GM12878 (cell line): ENCODE data around the gene RNF11. TPM values are rescaled to one million over a fixed set of nuclear protein-coding genes. Genes with fewer than 3 reads are reported as not detected.

Experiments used
- CHD2 ChIP-seq: IDR thresholded peaks from 2 replicates; pipeline ENCODE4 v1.6.1; 2011; ENCODE audit warnings: low read depth, low read length, improper control_type of control experiment, borderline replicate concordance
- ELK1 ChIP-seq: IDR thresholded peaks from 2 replicates; pipeline ENCODE4 v1.6.1; 2012; ENCODE audit warnings: low read depth, low read length, improper control_type of control experiment
- MEF2B ChIP-seq: fragments of 450-650 bp; IDR thresholded peaks from 2 replicates; pipeline ENCODE4 v1.6.1; 2018; ENCODE audit warnings: mild to moderate bottlenecking, moderate library complexity; ENCODE audit not compliant: partially characterized antibody, poor library complexity, severe bottlenecking
- PRDM15 ChIP-seq: fragments of 450-650 bp; formaldehyde crosslinking; IDR thresholded peaks from 2 replicates; pipeline ENCODE4 v1.4.0; 2020; ENCODE audit warnings: mild to moderate bottlenecking, moderate library complexity
- RCOR1 ChIP-seq: conservative IDR thresholded peaks from 2 replicates; pipeline ENCODE4 v1.6.1; 2012; ENCODE audit warnings: low read depth, low read length, improper control_type of control experiment
- SIX5 ChIP-seq: IDR thresholded peaks from 2 replicates; pipeline ENCODE4 v1.6.1; 2011; ENCODE audit warnings: mild to moderate bottlenecking, low read depth, low read length, moderate library complexity; ENCODE audit not compliant: severe bottlenecking
- SMAD5 ChIP-seq: IDR thresholded peaks from 2 replicates; pipeline ENCODE4 v1.6.1; 2016; ENCODE audit warnings: antibody characterized with exemption, low read depth
- SUZ12 ChIP-seq: fragments of 200-600 bp; sonication (generic); IDR thresholded peaks from one replicate; pipeline ENCODE4 v1.6.1; 2018; ENCODE audit warnings: antibody characterized with exemption, mild to moderate bottlenecking; ENCODE audit not compliant: unreplicated experiment
- ZBTB33 ChIP-seq: fragments of 450-650 bp; IDR thresholded peaks from 2 replicates; pipeline ENCODE4 v1.6.1; 2017; ENCODE audit warnings: mild to moderate bottlenecking
- ZNF592 ChIP-seq: fragments of 450-650 bp; IDR thresholded peaks from 2 replicates; pipeline ENCODE4 v1.6.1; 2017; ENCODE audit warnings: mild to moderate bottlenecking, moderate library complexity
- polyA plus RNA-seq, 11 experiments: library from polyadenylated mRNA; depleted of rRNA in 4 of 11; unstranded in 6 of 11; stranded (reverse) in 5 of 11; fragments of >200 nt; fragmentation: Nextera tagmentation in 4 of 11; fragmentation: Illumina TruSeq in 1 of 11; extraction: Ambion mirVana in 4 of 11; extraction: Trizol in 1 of 11; gene quantifications; 1 replicate in 1 of 11; 2 replicates in 10 of 11; pipeline versions ENCODE4 v1.2.1 to v1.2.3, GENCODE V29; 2011 to 2016; ENCODE audit warnings: inconsistent platforms in 2 of 11, missing spikeins in 2 of 11, low read depth in 1 of 11
- total RNA-seq, 4 experiments: library from RNA; depleted of rRNA in 3 of 4; stranded (reverse); fragments of >200 nt in 3 of 4; fragmentation: Illumina TruSeq in 1 of 4; extraction: Trizol in 1 of 4; gene quantifications; 2 replicates each; pipeline versions ENCODE4 v1.2.1 to v1.2.3, GENCODE V29; 2013 to 2021
- TF ChIP-seq, protein P1 (sequence below): fragments of 450-650 bp; IDR thresholded peaks from 2 replicates; pipeline ENCODE4 v1.6.1; 2017; ENCODE audit warnings: borderline replicate concordance
- TF ChIP-seq, protein P2 (sequence below): fragments of 450-650 bp; IDR thresholded peaks from 2 replicates; pipeline ENCODE4 v1.6.1; 2016; ENCODE audit warnings: mild to moderate bottlenecking

Gene RNF11
- total and polyA plus RNA-seq, 10 of the 15 experiments (the other 5 are each of a cell fraction or from before 2014, with no cell fraction given) = 9.5 to 43.6 (median 32.3) TPM

DNA sequence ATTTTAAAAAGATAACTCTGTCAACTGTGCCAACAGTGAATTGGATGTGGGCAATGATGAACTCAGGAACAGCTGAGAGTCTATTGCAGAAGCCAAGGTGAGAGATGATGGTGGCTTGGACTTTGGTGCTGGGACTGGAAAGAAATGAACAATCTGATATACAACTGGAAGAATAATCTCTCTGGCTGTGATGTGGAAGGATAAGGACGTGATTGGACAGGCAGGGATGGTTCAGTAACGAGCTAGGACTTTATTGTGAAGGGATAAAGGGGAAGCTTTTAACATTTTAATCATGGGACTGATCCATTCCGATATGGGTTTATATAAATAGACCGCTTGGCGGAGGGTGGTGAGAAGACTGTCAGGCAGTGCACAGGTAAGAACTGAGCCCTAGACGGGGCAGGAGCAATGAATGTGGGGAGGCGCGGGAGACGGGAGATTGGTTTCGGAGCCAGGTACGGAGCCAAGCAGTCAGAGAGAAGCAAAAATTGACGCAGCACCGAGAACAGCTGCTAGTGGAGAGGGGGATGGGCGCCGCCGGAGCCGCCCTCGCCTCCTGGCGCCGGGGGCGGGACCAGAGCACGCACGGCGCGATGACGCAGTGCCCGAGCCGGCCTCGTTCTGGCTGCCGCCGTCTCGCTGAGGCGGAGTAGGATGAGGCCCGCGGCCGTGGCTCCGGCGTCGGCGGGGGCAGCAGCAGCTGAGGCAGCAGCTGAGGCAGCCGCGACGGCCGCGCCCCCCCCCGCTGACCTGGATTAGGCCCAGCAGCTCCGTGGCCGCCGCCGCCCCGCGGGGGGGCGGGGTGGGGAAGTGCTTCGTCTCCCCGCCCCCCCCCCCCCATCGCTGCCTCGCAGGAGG, at the start of gene RNF11 (continued):
- TF ChIP-seq ZNF592 (no peak), RCOR1 (no peak), SIX5 (no peak), MEF2B (no peak), ZBTB33 (no peak), SUZ12 (no peak), SMAD5 (no peak), CHD2 (peak; percentile 91), ELK1 (no peak), PRDM15 (CRISPR knock-in tag) (no peak)
- TF ChIP-seq, protein P1, sequence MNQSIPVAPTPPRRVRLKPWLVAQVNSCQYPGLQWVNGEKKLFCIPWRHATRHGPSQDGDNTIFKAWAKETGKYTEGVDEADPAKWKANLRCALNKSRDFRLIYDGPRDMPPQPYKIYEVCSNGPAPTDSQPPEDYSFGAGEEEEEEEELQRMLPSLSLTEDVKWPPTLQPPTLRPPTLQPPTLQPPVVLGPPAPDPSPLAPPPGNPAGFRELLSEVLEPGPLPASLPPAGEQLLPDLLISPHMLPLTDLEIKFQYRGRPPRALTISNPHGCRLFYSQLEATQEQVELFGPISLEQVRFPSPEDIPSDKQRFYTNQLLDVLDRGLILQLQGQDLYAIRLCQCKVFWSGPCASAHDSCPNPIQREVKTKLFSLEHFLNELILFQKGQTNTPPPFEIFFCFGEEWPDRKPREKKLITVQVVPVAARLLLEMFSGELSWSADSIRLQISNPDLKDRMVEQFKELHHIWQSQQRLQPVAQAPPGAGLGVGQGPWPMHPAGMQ = no peak
- TF ChIP-seq, protein P2, sequence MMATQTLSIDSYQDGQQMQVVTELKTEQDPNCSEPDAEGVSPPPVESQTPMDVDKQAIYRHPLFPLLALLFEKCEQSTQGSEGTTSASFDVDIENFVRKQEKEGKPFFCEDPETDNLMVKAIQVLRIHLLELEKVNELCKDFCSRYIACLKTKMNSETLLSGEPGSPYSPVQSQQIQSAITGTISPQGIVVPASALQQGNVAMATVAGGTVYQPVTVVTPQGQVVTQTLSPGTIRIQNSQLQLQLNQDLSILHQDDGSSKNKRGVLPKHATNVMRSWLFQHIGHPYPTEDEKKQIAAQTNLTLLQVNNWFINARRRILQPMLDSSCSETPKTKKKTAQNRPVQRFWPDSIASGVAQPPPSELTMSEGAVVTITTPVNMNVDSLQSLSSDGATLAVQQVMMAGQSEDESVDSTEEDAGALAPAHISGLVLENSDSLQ = 0 out of 2 replicates have a peak, but pooled peaks have one; percentile 7
